Endometrium (tissue), 2 donors: ENCODE results near the gene CROT.
"Not testable (repeated sequence)": the region's sequence is repeated elsewhere in the genome, so short reads cannot be mapped to it uniquely, and the experiment has no call there.

ENCODE experiments used
- FAIRE-seq: peaks from 2 replicates; lab custom pipeline; 2012; peaks lifted over from hg19 to GRCh38; lab: Jason Lieb, UNC
- donor health status: control.
- donor health status: control.

CROT gene, protein sequence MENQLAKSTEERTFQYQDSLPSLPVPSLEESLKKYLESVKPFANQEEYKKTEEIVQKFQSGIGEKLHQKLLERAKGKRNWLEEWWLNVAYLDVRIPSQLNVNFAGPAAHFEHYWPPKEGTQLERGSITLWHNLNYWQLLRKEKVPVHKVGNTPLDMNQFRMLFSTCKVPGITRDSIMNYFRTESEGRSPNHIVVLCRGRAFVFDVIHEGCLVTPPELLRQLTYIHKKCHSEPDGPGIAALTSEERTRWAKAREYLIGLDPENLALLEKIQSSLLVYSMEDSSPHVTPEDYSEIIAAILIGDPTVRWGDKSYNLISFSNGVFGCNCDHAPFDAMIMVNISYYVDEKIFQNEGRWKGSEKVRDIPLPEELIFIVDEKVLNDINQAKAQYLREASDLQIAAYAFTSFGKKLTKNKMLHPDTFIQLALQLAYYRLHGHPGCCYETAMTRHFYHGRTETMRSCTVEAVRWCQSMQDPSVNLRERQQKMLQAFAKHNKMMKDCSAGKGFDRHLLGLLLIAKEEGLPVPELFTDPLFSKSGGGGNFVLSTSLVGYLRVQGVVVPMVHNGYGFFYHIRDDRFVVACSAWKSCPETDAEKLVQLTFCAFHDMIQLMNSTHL

GRCh38 chr7:87345166-87345927, at the start of gene CROT:
TSS of gene CROT (plus strand) at chr7:87345664. CDS start at chr7:87349069, 3,405 bp downstream.
- FAIRE-seq = peak; percentile 75

DNA sequence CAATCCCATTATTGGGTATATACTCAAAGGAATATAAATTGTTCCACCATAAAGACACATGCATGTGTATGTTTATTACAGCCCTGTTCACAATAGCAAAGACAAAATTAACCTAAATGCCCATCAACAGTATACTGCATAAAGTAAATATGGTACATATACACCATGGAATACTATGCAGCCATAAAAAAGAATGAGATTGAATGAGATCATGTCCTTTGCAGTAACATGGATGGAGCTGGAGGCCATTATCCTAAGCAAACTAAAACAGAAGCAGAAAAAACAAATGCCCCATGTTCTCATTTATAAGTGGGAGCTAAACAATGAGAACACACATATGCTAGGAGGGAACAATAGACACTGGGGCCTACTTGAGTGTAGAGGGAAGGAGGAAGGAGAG, 44.7 kb upstream of the CROT start:
- FAIRE-seq = no peak

DNA sequence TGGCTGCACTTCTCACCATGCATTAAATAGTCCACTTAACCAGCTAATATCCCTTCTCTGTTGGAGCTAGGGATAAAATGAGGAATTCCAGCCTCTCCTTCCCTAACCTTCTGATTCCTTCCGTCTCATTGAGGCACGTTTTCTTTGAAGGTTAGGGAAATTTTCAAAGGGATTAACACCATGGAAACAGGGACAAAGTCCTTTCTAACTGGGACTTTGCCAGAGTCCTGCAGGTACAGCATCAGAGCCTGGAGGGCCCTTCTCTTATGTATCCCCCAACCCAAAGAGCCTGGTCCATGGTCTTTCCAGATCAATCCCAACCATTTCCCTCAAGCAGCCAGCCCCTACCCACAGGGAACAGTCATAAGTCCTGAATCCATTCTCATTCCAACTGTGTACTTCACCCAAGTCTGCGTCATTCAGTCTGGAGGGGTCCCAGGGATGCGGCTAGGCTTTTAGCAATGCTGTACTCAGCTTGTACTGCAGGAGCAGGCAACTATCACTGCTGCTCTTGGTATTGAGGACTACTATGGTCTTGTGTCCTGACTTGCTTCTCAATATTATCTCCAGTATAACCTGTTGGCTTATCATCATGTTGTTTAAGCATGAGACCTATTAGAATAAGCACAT, 34.6 kb upstream of the CROT start:
- no peak for FAIRE-seq

DNA sequence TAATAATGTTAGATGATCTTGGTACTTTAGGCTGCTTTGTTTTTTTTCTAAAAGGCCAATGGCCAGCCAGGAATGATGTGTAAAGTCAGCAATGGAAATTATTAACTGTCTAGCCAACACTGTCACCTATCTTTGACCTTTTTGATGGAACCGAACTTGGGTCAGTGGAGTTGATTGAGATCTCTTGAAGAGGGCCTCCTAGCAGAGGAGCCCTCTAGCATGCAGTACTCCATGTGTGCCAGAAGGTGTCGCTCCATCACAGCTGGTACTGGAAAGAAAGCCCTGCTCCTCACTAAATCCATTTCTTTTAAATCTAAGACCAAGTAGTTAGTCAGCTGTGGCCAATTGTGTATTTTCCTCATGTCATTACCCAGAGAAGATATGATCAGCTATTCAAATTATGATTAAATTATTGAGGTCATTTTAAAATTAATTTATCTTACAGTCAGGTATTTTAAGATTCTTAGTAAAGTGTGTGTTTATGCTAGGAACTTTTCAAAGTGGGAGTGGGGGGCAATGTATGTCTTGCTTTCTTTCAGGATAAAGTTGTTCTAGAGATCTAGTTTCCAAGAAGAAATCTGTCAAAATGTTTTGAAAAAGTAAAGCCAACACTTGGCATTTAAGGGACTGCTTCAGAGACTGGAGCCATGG, 33.1 kb upstream of the CROT start:
- FAIRE-seq = no peak

DNA sequence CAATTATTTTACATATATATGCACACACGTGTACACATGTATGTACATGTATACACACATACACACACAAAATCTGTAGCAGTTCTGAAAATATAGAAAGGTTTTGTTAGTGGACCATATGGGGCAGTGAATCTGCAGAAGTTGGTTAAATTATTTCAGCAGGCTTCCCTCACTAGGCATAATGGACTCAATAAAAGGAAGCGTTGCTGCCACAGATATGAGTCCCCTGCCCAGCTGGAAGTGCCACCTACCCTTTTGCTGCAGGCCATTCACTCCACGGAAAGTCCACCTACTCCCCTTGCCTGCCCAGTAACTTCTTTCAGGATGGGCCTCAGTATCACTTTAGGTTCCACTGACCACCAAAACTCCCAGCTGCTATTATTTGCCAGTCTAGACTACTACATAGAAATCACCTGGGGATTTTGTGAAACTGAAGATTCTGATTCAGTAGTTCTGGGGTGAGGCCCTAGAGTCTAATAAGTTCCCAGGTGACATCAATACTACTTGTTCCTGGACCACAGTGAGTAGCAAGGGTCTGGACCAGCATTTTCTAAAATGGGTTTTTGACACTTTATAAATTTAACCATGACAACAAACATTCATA, 29.3 kb upstream of the CROT start:
- no peak for FAIRE-seq

GRCh38 chr7:87316846-87317552, 28.5 kb upstream of the CROT start:
- no peak for FAIRE-seq

- FAIRE-seq = no peak
These were observed 27.7 kb upstream of the CROT start for GRCh38 chr7:87317691-87318245.

DNA sequence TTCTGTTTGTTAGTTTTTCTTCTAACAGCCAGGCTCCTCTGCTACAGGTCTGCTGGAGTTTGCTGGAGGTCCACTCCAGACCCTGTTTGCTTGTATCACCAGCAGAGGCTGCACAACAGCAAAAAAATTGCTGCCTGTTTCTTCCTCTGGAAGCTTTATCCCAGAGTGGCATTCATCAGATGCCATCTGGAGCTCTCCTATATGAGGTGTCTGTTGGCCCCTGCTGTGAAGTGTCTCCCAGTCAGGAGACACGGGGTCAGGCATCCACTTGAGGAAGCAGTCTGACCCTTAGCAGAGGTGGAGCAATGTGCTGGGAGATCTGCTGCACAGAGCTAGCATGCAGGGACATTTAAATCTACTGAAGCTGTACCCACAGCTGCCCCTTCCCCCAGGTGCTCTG, 26.7 kb upstream of the CROT start:
- no peak for FAIRE-seq

DNA sequence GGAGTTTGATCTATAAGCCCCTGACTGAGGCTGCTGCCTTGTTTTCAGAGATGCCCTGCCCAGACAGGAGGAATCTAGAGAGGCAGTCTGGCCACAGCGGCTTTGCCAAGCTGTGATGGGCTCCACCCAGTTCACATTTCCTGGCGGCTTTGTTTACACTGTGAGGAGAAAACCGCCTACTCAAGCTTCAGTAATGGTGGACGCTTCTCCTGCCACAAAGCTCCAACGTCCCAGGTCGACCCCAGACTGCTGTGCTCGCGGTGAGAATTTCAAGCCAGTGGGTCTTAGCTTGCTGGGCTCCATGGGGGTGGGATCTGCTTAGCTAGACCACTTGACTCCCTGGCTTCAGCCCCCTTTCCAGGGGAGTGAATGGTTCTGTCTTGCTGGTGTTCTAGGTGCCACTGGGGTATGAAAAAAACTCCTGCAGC, 26.3 kb upstream of the CROT start:
- FAIRE-seq = not testable (repeated sequence)

DNA sequence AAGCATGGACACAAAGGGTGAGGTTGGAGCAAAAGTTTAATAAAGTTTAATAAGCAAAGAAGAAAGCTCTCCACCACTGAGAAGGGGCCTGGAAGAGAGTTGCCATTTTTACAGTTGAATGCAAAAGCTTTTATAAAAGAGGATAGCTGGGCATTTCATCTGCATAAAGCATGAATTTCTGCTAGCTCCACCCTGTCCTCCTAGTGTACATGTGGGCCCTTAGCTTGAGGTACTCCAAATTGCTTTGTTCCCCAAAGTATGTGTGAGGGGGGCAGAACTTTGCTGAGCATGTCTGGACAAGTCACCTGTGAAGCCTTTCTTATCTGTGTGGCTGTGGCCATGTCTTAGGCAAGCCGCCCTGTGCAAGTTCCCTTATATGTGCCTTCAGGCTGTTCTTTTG, 22.6 kb upstream of the CROT start:
- no peak for FAIRE-seq

- no peak for FAIRE-seq
These were observed 19.7 kb upstream of the CROT start for GRCh38 chr7:87325576-87326370.

- FAIRE-seq = no peak
These were observed 17.2 kb upstream of the CROT start for GRCh38 chr7:87328281-87328680.

DNA sequence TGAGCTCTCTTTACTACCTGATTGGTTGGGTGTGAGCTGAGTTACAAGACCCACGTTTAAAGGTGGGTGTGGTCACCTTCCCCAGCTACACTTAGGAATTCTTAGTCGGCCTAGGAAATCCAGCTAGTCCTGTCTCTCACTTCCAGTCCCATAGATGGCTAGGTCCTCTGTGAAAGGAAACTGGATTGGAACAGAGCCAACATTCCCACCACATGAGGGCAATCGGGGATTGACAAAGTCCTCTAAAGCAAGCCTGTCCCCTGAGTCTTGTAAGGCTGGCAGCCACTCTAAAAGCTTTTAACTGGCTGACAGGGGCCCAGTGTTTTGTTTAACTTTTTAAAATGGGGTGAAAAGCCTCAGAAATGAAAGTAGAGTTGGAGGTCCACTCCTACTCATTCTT, 15.1 kb upstream of the CROT start:
- no peak for FAIRE-seq

GRCh38 chr7:87330942-87331341, 14.5 kb upstream of the CROT start:
- no peak for FAIRE-seq

DNA sequence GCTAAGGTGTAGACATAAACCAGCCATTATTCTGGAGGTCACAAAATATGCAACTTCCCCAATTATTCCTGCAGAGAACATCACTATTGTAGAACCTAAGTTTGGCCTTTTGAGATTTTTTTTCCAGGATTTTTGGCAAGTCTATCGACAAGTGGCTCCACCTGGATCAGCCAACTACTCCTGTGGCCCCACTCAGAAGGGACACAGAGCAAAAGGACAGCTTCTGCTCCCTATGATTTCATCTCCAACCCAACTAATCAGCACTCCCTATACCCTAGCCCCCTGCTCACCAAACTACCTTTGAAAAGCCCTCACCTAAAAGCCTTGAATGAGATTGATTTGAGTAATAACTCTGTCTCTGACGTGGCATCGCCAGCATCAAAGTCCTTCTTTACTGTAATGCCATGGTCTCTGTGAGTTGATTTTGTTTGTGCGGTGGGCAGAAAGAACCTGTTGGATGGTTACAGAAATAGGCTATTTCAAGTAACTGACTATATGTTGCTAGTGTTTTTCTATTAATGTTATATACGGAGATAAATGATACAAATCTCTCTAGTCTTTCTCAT, 13.7 kb upstream of the CROT start:
- FAIRE-seq = no peak

GRCh38 chr7:87332321-87332720, 13.1 kb upstream of the CROT start:
- FAIRE-seq = no peak

- FAIRE-seq = no peak
These were observed 9.3 kb upstream of the CROT start for GRCh38 chr7:87336136-87336535.

GRCh38 chr7:87337331-87337730, 8.1 kb upstream of the CROT start:
- FAIRE-seq = no peak

DNA sequence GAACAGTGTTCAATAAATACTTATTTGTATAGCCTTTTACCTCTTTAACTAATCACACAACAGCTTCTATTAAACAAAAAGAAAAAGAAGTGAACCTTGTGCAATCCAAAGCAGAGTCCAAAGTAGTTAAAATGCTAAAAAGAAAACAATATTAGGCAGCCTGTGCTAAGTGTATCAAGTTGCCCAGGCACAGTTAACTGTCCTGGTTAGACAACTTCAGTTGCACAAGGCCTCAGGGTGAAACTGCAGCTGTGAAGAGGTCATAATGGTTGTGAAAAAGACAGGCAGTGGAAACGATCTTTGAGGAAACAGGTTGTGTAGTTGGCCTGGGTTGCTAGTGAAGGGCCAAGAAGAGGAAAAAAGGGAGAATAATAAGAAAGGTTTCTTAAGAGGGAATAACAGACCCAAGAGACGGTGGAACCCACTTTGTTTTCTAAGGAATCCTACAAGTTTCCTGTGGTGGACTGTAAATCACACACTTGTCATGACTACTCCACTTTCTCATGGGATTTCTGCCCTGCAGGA, 6.0 kb upstream of the CROT start:
- FAIRE-seq = no peak
